ENCODE data around the gene IL1RN. TPM values are rescaled to one million over a fixed set of nuclear protein-coding genes. Genes with fewer than 3 reads are reported as not detected.

Gene IL1RN
- total and polyA plus RNA-seq, 2 donors (not counting 3 experiments of a cell fraction or from before 2014, with no cell fraction given): not detected

GRCh38 chr2:113144259-113144658 is 16.9 kb downstream of the IL1RN start:
- no peaks in the 10 kb centered on the region for H4K20me1 ChIP-seq (replicated peaks; ENCODE audit: control insufficient read depth, extremely low read depth, insufficient read depth, low read length)
- H3K4me2 ChIP-seq (ENCODE audit: insufficient read depth, low read length): no peak overlapping the region
- ChIA-PET CTCF (no interaction called here), POLR2A (no interaction called here)
- no peaks in the 10 kb centered on the region for H3K79me2 ChIP-seq (ENCODE audit: control insufficient read depth, insufficient read depth, low read length)
- H3K9ac ChIP-seq (replicated peaks; ENCODE audit: extremely low read depth, insufficient read depth, low read length): no peak overlapping the region
- H3K27me3 ChIP-seq (ENCODE audit: control insufficient read depth in 2 of 2, insufficient read depth in 2 of 2, low read length in 2 of 2): peaks cover 4 to 6% of the 10 kb centered on the region in 2 experiments
- DNase-seq (ENCODE audit: low read depth, low spot score) (no peak), FAIRE-seq (no peak)
- no TSS peak for BruUV-seq (replicated peaks)
- no peaks in the 10 kb centered on the region for H3K9me1 ChIP-seq (replicated peaks; ENCODE audit: control insufficient read depth, extremely low read depth, insufficient read depth, low read length)
- no peak overlapping the region for H2AFZ ChIP-seq (ENCODE audit: low read depth, low read length)
- intact Hi-C loops (cut with micrococcal nuclease) (no loop called here), dilution Hi-C loops (cut with MboI; ENCODE audit: extremely low pct_ligation_motif_present, low sequenced_read_pairs) (no loop called here)
- H3K36me3 ChIP-seq (ENCODE audit: control insufficient read depth in 2 of 2, extremely low read depth in 1 of 2, insufficient read depth in 2 of 2, low read length in 2 of 2): no peaks in the 10 kb centered on the region
- no peak overlapping the region for H3K4me3 ChIP-seq (replicated peaks in 1 of 3; ENCODE audit: insufficient read depth in 1 of 3, low read depth in 1 of 3, low read length in 3 of 3)
- H3K27ac ChIP-seq (ENCODE audit: insufficient read depth, low read depth, low read length): no peak overlapping the region
- no peaks in the 10 kb centered on the region for H3K4me1 ChIP-seq (ENCODE audit: control insufficient read depth, extremely low read depth, insufficient read depth, low read length)
- no peaks in the 10 kb centered on the region for H3K9me3 ChIP-seq (replicated peaks; ENCODE audit: control insufficient read depth, insufficient read depth, low read length)
- no peak for TF ChIP-seq JUN (IDR thresholded peaks at IDR 0.05; ENCODE audit: borderline replicate concordance, insufficient read depth, insufficient read length, low read depth)

DNA sequence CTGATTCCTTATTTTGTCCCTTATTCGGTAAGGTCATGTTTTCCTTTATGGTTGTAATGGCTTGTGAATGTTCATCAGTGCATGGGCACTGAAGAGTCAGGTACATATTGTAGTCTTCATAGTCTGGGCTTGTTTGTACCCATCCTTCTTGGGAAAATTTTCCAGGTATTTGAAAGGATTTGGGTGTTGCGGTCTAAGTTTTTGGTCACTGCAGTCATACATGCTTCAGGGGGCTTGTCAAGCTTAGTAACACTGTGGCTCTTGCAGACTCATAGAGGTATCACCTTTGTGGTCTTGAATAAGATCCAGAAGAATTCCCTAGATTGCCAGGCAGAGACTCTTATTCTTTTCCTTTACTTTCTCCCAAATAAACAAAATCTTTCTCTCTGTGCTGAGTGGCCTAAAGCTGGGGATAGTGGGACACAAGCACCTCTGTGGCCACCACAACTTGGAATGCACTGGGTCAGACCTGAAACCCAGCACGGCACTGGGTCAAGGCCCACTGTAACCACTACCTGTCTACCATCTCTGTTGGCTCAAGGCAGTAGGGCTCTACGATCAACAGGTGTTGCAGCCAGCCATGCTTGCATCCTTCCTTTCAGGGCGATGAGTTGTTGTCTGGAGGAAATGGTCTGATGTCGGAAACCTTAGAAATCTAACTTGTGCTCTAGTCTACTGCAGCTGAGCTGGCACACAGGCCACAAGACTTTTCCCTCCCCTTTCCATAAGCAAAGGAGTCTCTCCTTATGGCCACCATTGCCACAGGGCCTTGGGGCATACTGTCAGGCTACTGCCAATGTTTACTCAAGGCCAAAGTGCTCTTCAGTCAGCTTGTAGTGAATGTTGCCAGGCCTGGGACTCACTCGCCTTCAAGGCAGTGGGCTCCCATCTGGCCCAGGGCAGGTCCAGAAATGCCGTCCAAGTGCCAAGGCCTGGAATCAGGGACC is 21.5 kb downstream of the IL1RN start:
- intact Hi-C loops (cut with micrococcal nuclease) (no loop called here), dilution Hi-C loops (cut with MboI; ENCODE audit: extremely low pct_ligation_motif_present, low sequenced_read_pairs) (no loop called here)
- Histone ChIP-seq H3K4me2 (ENCODE audit: insufficient read depth, low read length) (no peak overlapping the region), H3K9me1 (replicated peaks; ENCODE audit: control insufficient read depth, extremely low read depth, insufficient read depth, low read length) (no peaks in the 10 kb centered on the region), H3K27me3 (ENCODE audit: control insufficient read depth in 2 of 2, insufficient read depth in 2 of 2, low read length in 2 of 2) (peaks cover 2 to 13% of the 10 kb centered on the region in 2 experiments), H3K36me3 (ENCODE audit: control insufficient read depth in 2 of 2, extremely low read depth in 1 of 2, insufficient read depth in 2 of 2, low read length in 2 of 2) (no peaks in the 10 kb centered on the region), H3K79me2 (ENCODE audit: control insufficient read depth, insufficient read depth, low read length) (no peaks in the 10 kb centered on the region), H3K27ac (ENCODE audit: insufficient read depth, low read depth, low read length) (no peak overlapping the region), H3K4me3 (replicated peaks in 1 of 3; ENCODE audit: insufficient read depth in 1 of 3, low read depth in 1 of 3, low read length in 3 of 3) (no peak overlapping the region), H3K9ac (replicated peaks; ENCODE audit: extremely low read depth, insufficient read depth, low read length) (no peak overlapping the region), H4K20me1 (replicated peaks; ENCODE audit: control insufficient read depth, extremely low read depth, insufficient read depth, low read length) (no peaks in the 10 kb centered on the region), H2AFZ (ENCODE audit: low read depth, low read length) (no peak overlapping the region), H3K4me1 (ENCODE audit: control insufficient read depth, extremely low read depth, insufficient read depth, low read length) (no peaks in the 10 kb centered on the region), H3K9me3 (replicated peaks; ENCODE audit: control insufficient read depth, insufficient read depth, low read length) (no peaks in the 10 kb centered on the region)
- no TSS peak for BruUV-seq (replicated peaks)
- ChIA-PET CTCF (interaction anchor here (0.9 to 3.3 kb wide), 2 partner anchors 10 to 11 kb away, joined by 4 to 21 read pairs; no protein-coding TSS in a partner anchor), POLR2A (no interaction called here)
- no peak for DNase-seq (ENCODE audit: low read depth, low spot score)
- no peak for FAIRE-seq
- TF ChIP-seq EZH2 (IDR thresholded peaks at IDR 0.05; ENCODE audit: borderline replicate concordance, low read depth, low read length, severe bottlenecking) (no peak), POLR2AphosphoS5 (IDR thresholded peaks at IDR 0.05; ENCODE audit: insufficient read depth, low read depth, low read length) (no peak), FOS (IDR thresholded peaks at IDR 0.05; ENCODE audit: borderline replicate concordance, insufficient read depth, low read length) (no peak), POLR2A (IDR thresholded peaks at IDR 0.05; ENCODE audit: low read depth, low read length) (no peak), MYC (IDR thresholded peaks at IDR 0.05; ENCODE audit: low read depth, low read length) (no peak), JUN (IDR thresholded peaks at IDR 0.05; ENCODE audit: borderline replicate concordance, insufficient read depth, insufficient read length, low read depth) (no peak), GATA2 (IDR thresholded peaks at IDR 0.05; ENCODE audit: insufficient read depth, insufficient read length, low read depth, low read length) (no peak)
- TF ChIP-seq, protein P1, sequence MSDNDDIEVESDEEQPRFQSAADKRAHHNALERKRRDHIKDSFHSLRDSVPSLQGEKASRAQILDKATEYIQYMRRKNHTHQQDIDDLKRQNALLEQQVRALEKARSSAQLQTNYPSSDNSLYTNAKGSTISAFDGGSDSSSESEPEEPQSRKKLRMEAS (IDR thresholded peaks at IDR 0.05; ENCODE audit: insufficient read depth, insufficient read length): no peak
- TF ChIP-seq, protein P2, sequence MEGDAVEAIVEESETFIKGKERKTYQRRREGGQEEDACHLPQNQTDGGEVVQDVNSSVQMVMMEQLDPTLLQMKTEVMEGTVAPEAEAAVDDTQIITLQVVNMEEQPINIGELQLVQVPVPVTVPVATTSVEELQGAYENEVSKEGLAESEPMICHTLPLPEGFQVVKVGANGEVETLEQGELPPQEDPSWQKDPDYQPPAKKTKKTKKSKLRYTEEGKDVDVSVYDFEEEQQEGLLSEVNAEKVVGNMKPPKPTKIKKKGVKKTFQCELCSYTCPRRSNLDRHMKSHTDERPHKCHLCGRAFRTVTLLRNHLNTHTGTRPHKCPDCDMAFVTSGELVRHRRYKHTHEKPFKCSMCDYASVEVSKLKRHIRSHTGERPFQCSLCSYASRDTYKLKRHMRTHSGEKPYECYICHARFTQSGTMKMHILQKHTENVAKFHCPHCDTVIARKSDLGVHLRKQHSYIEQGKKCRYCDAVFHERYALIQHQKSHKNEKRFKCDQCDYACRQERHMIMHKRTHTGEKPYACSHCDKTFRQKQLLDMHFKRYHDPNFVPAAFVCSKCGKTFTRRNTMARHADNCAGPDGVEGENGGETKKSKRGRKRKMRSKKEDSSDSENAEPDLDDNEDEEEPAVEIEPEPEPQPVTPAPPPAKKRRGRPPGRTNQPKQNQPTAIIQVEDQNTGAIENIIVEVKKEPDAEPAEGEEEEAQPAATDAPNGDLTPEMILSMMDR (IDR thresholded peaks at IDR 0.05; ENCODE audit: extremely low read depth in 1 of 2, insufficient read depth in 1 of 2, low read depth in 1 of 2, low read length in 2 of 2): no peak
